B cell (primary cell): ENCODE measurements around the gene KLHL17. TPM values are rescaled to one million over a fixed set of nuclear protein-coding genes. Genes with fewer than 3 reads are reported as not detected.

Source experiments
- ATAC-seq: fragments of 200-7000 bp; cut with Tn5 transposase; one replicate; pipeline ENCODE4 v1.10.0; 2021; ENCODE audit warnings: low read depth, mild to moderate bottlenecking, moderate number of reproducible peaks, moderate library complexity
- CTCF ChIA-PET: fragments of 350-600 bp; sonication (Branson Sonifier 250); formaldehyde crosslinking; loops from one replicate; lab custom pipeline; 2021; ENCODE audit warnings: antibody characterized with exemption, inconsistent platforms; lab: Charles Lee
- POLR2A ChIA-PET: fragments of 350-600 bp; sonication (Branson Sonifier 250); formaldehyde crosslinking; loops from one replicate; lab custom pipeline; 2021; ENCODE audit warnings: antibody characterized with exemption; lab: Charles Lee
- DNase-seq: peaks from one replicate; pipeline ENCODE4 v3.0.0; 2013
- H2AFZ ChIP-seq: 2 replicates; pipeline ENCODE4 v1.6.1; 2012; ENCODE audit warnings: mild to moderate bottlenecking, low read depth, low read length; ENCODE audit not compliant: insufficient read depth, poor library complexity, severe bottlenecking
- H3K27ac ChIP-seq, 2 donors: 1 replicate in 1 of 2; 2 replicates in 1 of 2; pipeline ENCODE4 v1.5.1; 2012 to 2013; ENCODE audit warnings: low read length in 2 of 2, mild to moderate bottlenecking in 2 of 2, moderate library complexity in 1 of 2
- H3K27me3 ChIP-seq, 4 experiments: fragments of 200-600 bp in 1 of 4; sonication (generic) in 1 of 4; replicated peaks in 1 of 4; 1 replicate in 2 of 4; 2 replicates in 2 of 4; pipeline versions ENCODE4 v1.6.1 to v1.7.0; 2013 to 2016; ENCODE audit warnings: low read length in 3 of 4, mild to moderate bottlenecking in 2 of 4, mixed read lengths in 1 of 4, moderate library complexity in 1 of 4; ENCODE audit not compliant: insufficient read depth in 4 of 4, control insufficient read depth in 3 of 4; ENCODE audit errors: control extremely low read depth in 1 of 4
- H3K36me3 ChIP-seq, 2 experiments: replicated peaks in 1 of 2; 1 replicate in 1 of 2; 2 replicates in 1 of 2; pipeline versions ENCODE4 v1.6.1 to v1.7.1; 2013; ENCODE audit warnings: low read length in 1 of 2; ENCODE audit not compliant: insufficient read depth in 2 of 2, control insufficient read depth in 1 of 2; ENCODE audit errors: control extremely low read depth in 1 of 2, extremely low read depth in 1 of 2
- H3K4me1 ChIP-seq, 2 donors: fragments of 200-600 bp in 1 of 2; sonication (generic) in 1 of 2; 1 replicate in 1 of 2; 2 replicates in 1 of 2; pipeline versions ENCODE4 v1.5.1 to v1.6.1; 2013 to 2017; ENCODE audit warnings: low read length in 2 of 2; ENCODE audit not compliant: control insufficient read depth in 2 of 2, insufficient read depth in 2 of 2
- H3K4me2 ChIP-seq: replicated peaks from 2 replicates; pipeline ENCODE3; 2012; ENCODE audit warnings: mild to moderate bottlenecking, low read depth, low read length; ENCODE audit not compliant: poor library complexity, severe bottlenecking
- H3K4me3 ChIP-seq, 5 experiments: fragments of 200-600 bp in 1 of 5; sonication (generic) in 1 of 5; 1 replicate in 3 of 5; 2 replicates in 2 of 5; pipeline versions ENCODE4 v1.5.1 to v1.7.0; 2011 to 2016; ENCODE audit warnings: low read length in 4 of 5, mild to moderate bottlenecking in 4 of 5, low read depth in 2 of 5, control low read depth in 1 of 5, moderate library complexity in 1 of 5; ENCODE audit not compliant: insufficient read depth in 1 of 5; ENCODE audit errors: control extremely low read depth in 1 of 5, extremely low read depth in 1 of 5
- H3K79me2 ChIP-seq: fragments of 200-600 bp; sonication (generic); one replicate; pipeline ENCODE4 v1.6.0; 2016; ENCODE audit warnings: low read length; ENCODE audit not compliant: control insufficient read depth, insufficient read depth
- H3K9ac ChIP-seq: fragments of 200-600 bp; sonication (generic); 2 replicates; pipeline ENCODE4 v1.6.1; 2017; ENCODE audit warnings: mild to moderate bottlenecking, low read length, moderate library complexity
- H3K9me3 ChIP-seq, 3 donors: one replicate each; pipeline versions ENCODE4 v1.6.1 to v1.7.1; 2013; ENCODE audit warnings: low read length in 2 of 3; ENCODE audit not compliant: control insufficient read depth in 2 of 3, insufficient read depth in 1 of 3; ENCODE audit errors: control extremely low read depth in 1 of 3
- H4K20me1 ChIP-seq: 2 replicates; pipeline ENCODE4 v1.6.0; 2012; ENCODE audit warnings: mild to moderate bottlenecking, low read length; ENCODE audit not compliant: insufficient read depth, control insufficient read depth, poor library complexity, severe bottlenecking
- H3K27ac Mint-ChIP-seq: one replicate; pipeline ENCODE4 v1.8.0; 2021; ENCODE audit warnings: mixed read lengths
- H3K27me3 Mint-ChIP-seq: one replicate; pipeline ENCODE4 v1.8.0; 2021; ENCODE audit warnings: mixed read lengths
- H3K4me1 Mint-ChIP-seq: one replicate; pipeline ENCODE4 v1.8.0; 2021; ENCODE audit warnings: mixed read lengths
- H3K4me3 Mint-ChIP-seq: one replicate; pipeline ENCODE4 v1.8.0; 2021; ENCODE audit warnings: mixed read lengths
- H3K9me3 Mint-ChIP-seq: one replicate; pipeline ENCODE4 v1.8.0; 2022; ENCODE audit warnings: mixed read lengths; ENCODE audit not compliant: insufficient read depth
- EZH2 ChIP-seq: IDR thresholded peaks from 2 replicates; pipeline ENCODE4 v1.6.1; 2012; ENCODE audit warnings: borderline replicate concordance, low read depth, mild to moderate bottlenecking, moderate library complexity, low read length; ENCODE audit not compliant: insufficient read depth, poor library complexity, severe bottlenecking
- WGBS: methylation state at CpG from one replicate; pipeline ENCODE4 v1.1.5; 2013; ENCODE audit warnings: missing lambda C conversion rate; ENCODE audit not compliant: insufficient coverage; 5-methylcytosine and 5-hydroxymethylcytosine counted together
- intact Hi-C: fragments of 100-400 bp; cut with micrococcal nuclease; formaldehyde crosslinking; loops from one replicate; pipeline ENCODE4 v1.10.0; 2022
- polyA minus RNA-seq: library from RNA; depleted of rRNA, polyadenylated mRNA; stranded (reverse); fragments of >200 nt; gene quantifications from 2 replicates; pipeline ENCODE4 v1.2.3, GENCODE V29; 2012
- polyA plus RNA-seq: library from polyadenylated mRNA; depleted of rRNA; stranded (reverse); fragments of >200 nt; gene quantifications from 2 replicates; pipeline ENCODE4 v1.2.3, GENCODE V29; 2012
- total RNA-seq, 2 donors: library from RNA; stranded (reverse); fragments of 120-200 nt in 1 of 2; gene quantifications; 1 replicate in 1 of 2; 2 replicates in 1 of 2; pipeline versions ENCODE4 v1.2.3 to v1.2.4, GENCODE V29; 2013 to 2022
- TF ChIP-seq, protein P1 (sequence below): fragments of 200-600 bp; IDR thresholded peaks from one replicate; pipeline ENCODE4 v1.8.0; 2022; ENCODE audit warnings: antibody characterized with exemption, mild to moderate bottlenecking

KLHL17 gene
- 21.6 and 30.1 TPM in 2 replicates for total RNA-seq
- 6.0 TPM for total RNA-seq (2013)
- 57.1 and 57.5 TPM in 2 replicates for polyA plus RNA-seq
- polyA minus RNA-seq, result 9.2 and 12.0 TPM in 2 replicates

- ChIA-PET POLR2A (no interaction called here), CTCF (no interaction called here)
- peaks cover 24 to 39% of the 10 kb centered on the region in 2 donors for H3K4me1 ChIP-seq
- peaks cover 14% of the 10 kb centered on the region for H3K4me1 Mint-ChIP-seq
- peak within 1 kb of the TSS; percentile 98 for H3K9ac ChIP-seq
- H3K4me3 Mint-ChIP-seq, result peak within 1 kb of the TSS; percentile 88
- no peaks in the 10 kb centered on the region for H3K9me3 ChIP-seq
- TF ChIP-seq EZH2, result no peak
- TF ChIP-seq, protein P1, sequence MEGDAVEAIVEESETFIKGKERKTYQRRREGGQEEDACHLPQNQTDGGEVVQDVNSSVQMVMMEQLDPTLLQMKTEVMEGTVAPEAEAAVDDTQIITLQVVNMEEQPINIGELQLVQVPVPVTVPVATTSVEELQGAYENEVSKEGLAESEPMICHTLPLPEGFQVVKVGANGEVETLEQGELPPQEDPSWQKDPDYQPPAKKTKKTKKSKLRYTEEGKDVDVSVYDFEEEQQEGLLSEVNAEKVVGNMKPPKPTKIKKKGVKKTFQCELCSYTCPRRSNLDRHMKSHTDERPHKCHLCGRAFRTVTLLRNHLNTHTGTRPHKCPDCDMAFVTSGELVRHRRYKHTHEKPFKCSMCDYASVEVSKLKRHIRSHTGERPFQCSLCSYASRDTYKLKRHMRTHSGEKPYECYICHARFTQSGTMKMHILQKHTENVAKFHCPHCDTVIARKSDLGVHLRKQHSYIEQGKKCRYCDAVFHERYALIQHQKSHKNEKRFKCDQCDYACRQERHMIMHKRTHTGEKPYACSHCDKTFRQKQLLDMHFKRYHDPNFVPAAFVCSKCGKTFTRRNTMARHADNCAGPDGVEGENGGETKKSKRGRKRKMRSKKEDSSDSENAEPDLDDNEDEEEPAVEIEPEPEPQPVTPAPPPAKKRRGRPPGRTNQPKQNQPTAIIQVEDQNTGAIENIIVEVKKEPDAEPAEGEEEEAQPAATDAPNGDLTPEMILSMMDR, result no peak
- no peaks in the 10 kb centered on the region for H3K27me3 Mint-ChIP-seq
- WGBS, result under 1% methylated on average over 109 of the region's 109 CpGs
- intact Hi-C loops, result no loop called here
- no peaks in the 10 kb centered on the region for H3K27me3 ChIP-seq
- peaks cover 0 to 17% of the 10 kb centered on the region in 2 experiments for H3K36me3 ChIP-seq
- H2AFZ ChIP-seq, result peak within 1 kb of the TSS; percentile 98
- H3K4me2 ChIP-seq, result peak within 1 kb of the TSS; percentile 83
- ATAC-seq, result peak; percentile 61
- peak within 1 kb of the TSS in 4 of 5 experiments; percentile 40 to 93 (median 60) for H3K4me3 ChIP-seq
- H3K27ac ChIP-seq, result peak within 1 kb of the TSS in 1 of 2 donors; percentile 64
- peaks cover 35% of the 10 kb centered on the region for H4K20me1 ChIP-seq
- peaks cover 21% of the 10 kb centered on the region for H3K79me2 ChIP-seq
- no peaks in the 10 kb centered on the region for H3K9me3 Mint-ChIP-seq
- H3K27ac Mint-ChIP-seq, result peak within 1 kb of the TSS; percentile 77
- DNase-seq, result peak; percentile 82
Observed at GRCh38 chr1:960363-961131, at the start of gene KLHL17. TSS of gene KLHL17 (plus strand) at chr1:960584. CDS start at chr1:960694, 110 bp downstream.
